BLaER1 (cell line): ENCODE measurements around the gene RAB4A.

ENCODE experiments used
- H3K27ac ChIP-seq: shearing (Covaris generic); formaldehyde crosslinking; 2 replicates; pipeline ENCODE4 v1.8.1; 2022
- H3K27me3 ChIP-seq: shearing (Covaris generic); formaldehyde crosslinking; 2 replicates; pipeline ENCODE4 v1.8.1; 2022
- H3K36me3 ChIP-seq: shearing (Covaris generic); formaldehyde crosslinking; 2 replicates; pipeline ENCODE4 v1.8.1; 2022
- H3K4me1 ChIP-seq: shearing (Covaris generic); formaldehyde crosslinking; 2 replicates; pipeline ENCODE4 v1.8.1; 2022
- H3K4me2 ChIP-seq: shearing (Covaris generic); formaldehyde crosslinking; 2 replicates; pipeline ENCODE4 v1.8.1; 2022
- H3K4me3 ChIP-seq: shearing (Covaris generic); formaldehyde crosslinking; 2 replicates; pipeline ENCODE4 v1.8.1; 2022
- H3K9ac ChIP-seq: shearing (Covaris generic); formaldehyde crosslinking; 2 replicates; pipeline ENCODE4 v1.8.1; 2022
- H3K9me3 ChIP-seq: shearing (Covaris generic); formaldehyde crosslinking; 2 replicates; pipeline ENCODE4 v1.8.1; 2022
- H4K20me1 ChIP-seq: shearing (Covaris generic); formaldehyde crosslinking; 2 replicates; pipeline ENCODE4 v1.8.1; 2022
- Cebpa-rat ChIP-seq: shearing (Covaris generic); IDR thresholded peaks from 2 replicates; pipeline ENCODE4 v1.8.1; 2022

Gene RAB4A

GRCh38 chr1:229342656-229343569 is 72.0 kb downstream of the RAB4A start, which contains the start of gene CCSAP:
Gene CCSAP (minus strand): TSS chr1:229343047. CDS start chr1:229342465, 582 bp downstream.
- Histone ChIP-seq H4K20me1 (peaks cover 25% of the 10 kb centered on the region; the same call in 1 of the 2 replicates), H3K4me1 (peaks cover 41% of the 10 kb centered on the region), H3K4me2 (peak within 1 kb of the TSS; percentile 97), H3K9me3 (no peaks in the 10 kb centered on the region), H3K9ac (peak within 1 kb of the TSS; percentile 83), H3K36me3 (no peaks in the 10 kb centered on the region), H3K27ac (peak within 1 kb of the TSS; percentile 84), H3K4me3 (peak within 1 kb of the TSS; percentile 87), H3K27me3 (no peaks in the 10 kb centered on the region)
- no peak for TF ChIP-seq Cebpa-rat

DNA sequence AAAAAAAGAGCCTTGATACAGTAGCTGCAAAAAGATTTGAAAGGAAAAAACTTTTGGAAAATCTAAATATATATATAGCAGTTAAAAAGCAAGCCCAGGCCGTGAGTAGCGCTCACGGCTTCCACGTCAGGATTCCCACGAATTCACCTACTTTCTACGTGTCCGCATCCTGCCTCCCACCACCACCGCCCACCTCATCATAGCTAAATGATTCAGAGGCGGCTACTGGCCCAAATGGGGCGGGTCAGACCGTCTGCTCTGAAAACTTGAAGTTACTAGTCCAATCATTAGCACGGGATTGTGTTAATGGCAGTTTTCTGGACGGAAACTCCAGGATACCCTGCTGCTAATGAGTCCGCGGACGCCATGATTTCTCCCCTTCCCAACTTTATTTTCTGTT is 73.2 kb downstream of the RAB4A start:
- H3K9me3 ChIP-seq: no peaks in the 10 kb centered on the region
- H4K20me1 ChIP-seq: peaks cover 18% of the 10 kb centered on the region; the same call in 1 of the 2 replicates
- no peaks in the 10 kb centered on the region for H3K36me3 ChIP-seq
- peaks cover 29% of the 10 kb centered on the region for H3K4me1 ChIP-seq
- H3K9ac ChIP-seq: no peak overlapping the region
- no peak overlapping the region; the same call in 1 of the 2 replicates for H3K4me2 ChIP-seq
- H3K27me3 ChIP-seq: no peaks in the 10 kb centered on the region
- no peak for TF ChIP-seq Cebpa-rat
- no peak overlapping the region for H3K4me3 ChIP-seq
- H3K27ac ChIP-seq: no peak overlapping the region

DNA sequence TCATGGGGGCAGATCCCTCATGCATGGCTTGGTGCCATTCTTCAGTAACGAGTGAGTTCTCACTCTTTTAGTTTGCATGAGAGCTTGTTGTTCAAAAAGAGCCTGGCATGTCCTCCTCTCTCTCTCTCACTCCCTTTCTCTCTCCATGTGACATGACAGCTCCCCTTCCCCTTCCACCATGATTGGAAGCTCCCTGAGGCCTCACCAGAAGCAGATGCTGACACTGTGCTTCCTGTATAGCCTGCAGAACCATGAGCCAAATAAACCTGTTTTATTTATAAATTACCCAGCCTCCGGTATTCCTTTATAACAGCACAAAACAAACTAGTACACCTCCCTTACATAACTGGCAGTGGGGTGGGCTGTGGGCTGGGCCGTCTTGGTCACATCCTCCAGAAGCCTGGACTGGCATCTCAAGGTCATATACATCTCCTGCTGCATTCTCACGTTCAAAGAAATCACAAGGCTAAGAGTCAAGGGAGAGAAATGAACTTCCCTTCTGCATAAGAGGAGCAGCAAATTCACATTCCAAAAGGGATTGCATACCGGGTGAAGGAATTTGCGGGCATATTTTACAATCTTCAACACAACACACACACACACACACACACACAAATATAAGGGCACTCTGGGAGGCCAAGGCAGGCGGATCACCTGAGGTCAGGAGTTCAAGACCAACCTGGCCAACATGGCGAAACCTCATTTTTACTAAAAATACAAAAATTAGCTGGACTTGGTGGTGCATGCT is 74.2 kb downstream of the RAB4A start:
- no peaks in the 10 kb centered on the region for H3K27me3 ChIP-seq
- peaks cover 8% of the 10 kb centered on the region; the same call in 1 of the 2 replicates for H4K20me1 ChIP-seq
- no peak for TF ChIP-seq Cebpa-rat
- H3K4me3 ChIP-seq: no peak overlapping the region
- H3K9me3 ChIP-seq: no peaks in the 10 kb centered on the region
- no peaks in the 10 kb centered on the region for H3K36me3 ChIP-seq
- no peak overlapping the region for H3K27ac ChIP-seq
- H3K9ac ChIP-seq: no peak overlapping the region
- H3K4me1 ChIP-seq: peaks cover 19% of the 10 kb centered on the region
- H3K4me2 ChIP-seq: no peak overlapping the region

DNA sequence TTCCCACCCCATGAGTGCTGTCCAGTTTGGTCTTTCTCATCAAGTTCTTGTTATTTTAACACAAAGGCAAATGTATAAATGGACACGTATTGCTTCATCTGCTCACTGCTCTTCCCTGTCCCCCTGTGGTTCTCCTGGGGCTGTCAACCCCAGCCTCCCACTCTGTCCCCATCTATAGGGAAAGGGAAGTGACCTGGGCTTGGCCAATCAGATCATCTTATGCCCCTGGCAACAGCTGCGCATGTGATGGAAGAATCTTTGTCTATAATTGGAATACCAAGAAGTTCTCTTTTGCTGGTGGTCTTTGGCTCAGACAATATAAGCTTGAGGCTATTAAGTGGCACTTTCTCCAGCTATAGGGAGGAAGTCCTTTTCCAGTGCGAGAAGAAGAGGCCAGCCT is 76.6 kb downstream of the RAB4A start:
- Histone ChIP-seq H3K27ac (no peak overlapping the region), H3K27me3 (no peaks in the 10 kb centered on the region), H3K4me2 (no peak overlapping the region), H3K9me3 (no peaks in the 10 kb centered on the region), H3K9ac (no peak overlapping the region), H3K4me3 (no peak overlapping the region), H3K36me3 (no peaks in the 10 kb centered on the region), H4K20me1 (no peaks in the 10 kb centered on the region), H3K4me1 (peaks cover 9% of the 10 kb centered on the region)
- TF ChIP-seq Cebpa-rat: no peak

- no peaks in the 10 kb centered on the region for H3K36me3 ChIP-seq
- no peaks in the 10 kb centered on the region for H3K4me1 ChIP-seq
- H3K27me3 ChIP-seq: no peaks in the 10 kb centered on the region
- H4K20me1 ChIP-seq: no peaks in the 10 kb centered on the region
- H3K4me3 ChIP-seq: no peak overlapping the region
- no peak overlapping the region for H3K4me2 ChIP-seq
- no peak overlapping the region for H3K27ac ChIP-seq
- peaks cover 8% of the 10 kb centered on the region for H3K9me3 ChIP-seq
- TF ChIP-seq Cebpa-rat: no peak
- H3K9ac ChIP-seq: no peak overlapping the region
These were observed 78.8 kb downstream of the RAB4A start for GRCh38 chr1:229349463-229350385.

DNA sequence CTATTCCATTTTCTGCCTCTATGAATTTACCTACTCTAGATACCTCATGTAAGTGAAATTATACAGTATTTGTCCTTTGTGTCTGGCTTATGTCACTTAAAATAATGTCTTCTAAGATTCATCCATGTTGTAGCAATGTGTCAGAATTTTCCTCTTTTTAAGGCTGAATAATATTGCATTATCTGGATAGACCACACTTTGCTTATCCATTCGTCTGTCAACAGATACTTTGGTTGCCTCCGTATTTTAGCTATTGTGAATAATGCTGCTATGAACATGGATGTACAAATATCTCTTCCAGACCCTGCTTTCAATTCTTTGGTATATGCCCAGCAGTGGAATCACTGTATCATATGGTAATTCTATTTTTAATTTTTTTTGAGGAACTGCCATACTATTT is 82.1 kb downstream of the RAB4A start:
- no peak for TF ChIP-seq Cebpa-rat
- H3K36me3 ChIP-seq: no peaks in the 10 kb centered on the region
- H3K4me2 ChIP-seq: no peak overlapping the region
- H3K4me3 ChIP-seq: no peak overlapping the region
- no peak overlapping the region for H3K27ac ChIP-seq
- peaks cover 19% of the 10 kb centered on the region for H3K9me3 ChIP-seq
- H4K20me1 ChIP-seq: no peaks in the 10 kb centered on the region
- no peak overlapping the region for H3K9ac ChIP-seq
- no peaks in the 10 kb centered on the region for H3K4me1 ChIP-seq
- no peaks in the 10 kb centered on the region for H3K27me3 ChIP-seq

DNA sequence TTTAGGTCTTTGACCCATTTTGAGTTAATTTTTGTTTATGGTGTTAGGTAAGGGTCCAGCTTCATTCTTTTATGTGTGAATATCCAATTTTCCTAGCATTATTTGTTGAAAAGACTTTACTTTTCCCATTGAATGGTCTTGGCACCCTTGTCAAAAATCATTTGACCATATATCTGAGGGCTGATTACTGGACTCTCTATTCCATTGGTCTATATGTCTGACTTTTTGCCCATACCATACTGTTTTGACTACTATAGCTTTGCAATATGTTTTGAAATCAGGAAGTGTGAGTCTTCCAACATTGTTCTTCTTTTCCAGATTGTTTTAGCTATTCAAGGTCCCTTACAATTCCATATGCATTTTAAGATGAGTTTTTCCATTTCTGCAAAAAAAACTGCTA is 83.3 kb downstream of the RAB4A start:
- no peak overlapping the region for H3K27ac ChIP-seq
- no peak overlapping the region for H3K4me3 ChIP-seq
- no peaks in the 10 kb centered on the region for H3K36me3 ChIP-seq
- TF ChIP-seq Cebpa-rat: no peak
- H3K4me1 ChIP-seq: no peaks in the 10 kb centered on the region
- no peak overlapping the region for H3K4me2 ChIP-seq
- no peaks in the 10 kb centered on the region for H3K27me3 ChIP-seq
- H4K20me1 ChIP-seq: no peaks in the 10 kb centered on the region
- peaks cover 19% of the 10 kb centered on the region for H3K9me3 ChIP-seq
- H3K9ac ChIP-seq: no peak overlapping the region
